Ectodermal cell (in vitro differentiated cells): ENCODE results near the gene GPC6.

ENCODE experiments used
- H3K27ac ChIP-seq: 2 replicates; pipeline ENCODE4 v1.7.0; 2013; ENCODE audit warnings: mild to moderate bottlenecking, low read depth, low read length; ENCODE audit not compliant: insufficient read depth, poor library complexity, severe bottlenecking
- H3K27me3 ChIP-seq: 2 replicates; pipeline ENCODE4 v1.7.0; 2013; ENCODE audit warnings: mild to moderate bottlenecking, low read length; ENCODE audit not compliant: insufficient read depth, control insufficient read depth, poor library complexity, severe bottlenecking
- H3K36me3 ChIP-seq: one replicate; pipeline ENCODE4 v1.7.0; 2013; ENCODE audit warnings: low read length; ENCODE audit not compliant: control insufficient read depth, insufficient read depth
- H3K4me1 ChIP-seq: one replicate; pipeline ENCODE4 v1.7.0; 2013; ENCODE audit warnings: low read length; ENCODE audit not compliant: control insufficient read depth, insufficient read depth
- H3K4me3 ChIP-seq: 2 replicates; pipeline ENCODE4 v1.7.0; 2013; ENCODE audit warnings: low read depth, low read length, control low read depth; ENCODE audit not compliant: insufficient read depth
- H3K9me3 ChIP-seq: 2 replicates; pipeline ENCODE4 v1.7.0; 2013; ENCODE audit warnings: mild to moderate bottlenecking, low read length, moderate library complexity; ENCODE audit not compliant: control insufficient read depth
- WGBS, 2 experiments: methylation state at CpG; one replicate each; pipeline ENCODE4 v1.1.7; 2013; ENCODE audit warnings: missing lambda C conversion rate in 2 of 2; 5-methylcytosine and 5-hydroxymethylcytosine counted together

Gene GPC6

DNA sequence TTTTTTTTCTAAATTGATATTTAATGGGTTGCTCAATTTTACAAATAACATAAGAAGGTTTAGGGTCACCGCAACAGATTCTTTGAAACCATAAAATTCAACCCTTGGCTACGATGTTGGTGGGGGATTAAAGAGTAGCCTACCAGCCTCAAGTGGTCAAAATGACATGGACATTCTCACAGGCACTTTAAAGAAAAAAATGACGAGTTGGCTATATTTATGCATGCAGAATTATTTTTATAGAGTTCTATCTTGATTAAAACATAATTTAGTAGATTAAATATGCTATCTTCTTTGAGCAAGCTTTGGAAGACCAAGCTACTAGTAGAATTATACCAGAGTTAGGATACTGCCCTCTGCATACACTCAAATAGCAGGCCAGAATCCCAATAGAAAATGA lies 959.9 kb downstream of the GPC6 start:
- Histone ChIP-seq H3K4me1 (peaks cover 10% of the 10 kb centered on the region), H3K4me3 (no peak overlapping the region), H3K27ac (no peak overlapping the region), H3K36me3 (no peaks in the 10 kb centered on the region), H3K9me3 (no peaks in the 10 kb centered on the region), H3K27me3 (no peaks in the 10 kb centered on the region)
- WGBS, 2 experiments, result 96 to 100% methylated on average over 2 of the region's 3 CpGs

DNA sequence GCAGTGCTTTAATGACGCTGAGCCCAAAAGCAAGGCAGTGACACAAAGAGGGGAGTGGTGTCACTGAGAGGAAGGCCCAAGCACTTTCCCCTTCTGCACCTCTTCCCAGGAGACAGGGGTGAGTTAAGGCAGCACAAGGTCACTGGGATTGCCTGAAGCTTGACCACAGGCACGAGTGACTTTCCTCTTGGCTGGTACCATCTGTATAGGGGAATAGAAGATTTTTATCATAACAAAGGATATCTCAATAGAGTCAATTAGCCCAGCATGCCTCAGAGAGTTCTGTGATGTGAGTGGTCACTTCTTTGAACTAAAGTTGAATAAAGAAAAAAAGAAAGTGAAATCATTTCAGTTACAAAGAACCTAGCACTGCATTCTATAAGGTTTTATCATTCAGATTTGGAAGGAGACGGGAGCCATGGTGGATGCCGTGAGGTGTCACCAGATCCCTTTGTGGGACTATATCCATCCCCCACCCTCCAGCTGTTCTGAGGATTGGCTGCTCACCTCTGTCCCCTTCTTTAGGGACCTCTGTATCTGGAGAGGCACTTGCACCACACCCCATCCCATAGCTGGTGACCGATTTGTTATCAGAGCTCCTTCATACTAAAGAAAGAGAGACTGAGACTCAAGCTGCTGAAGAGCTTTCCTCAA lies 961.7 kb downstream of the GPC6 start:
- Histone ChIP-seq H3K27me3 (no peaks in the 10 kb centered on the region), H3K4me3 (no peak overlapping the region), H3K4me1 (peaks cover 10% of the 10 kb centered on the region), H3K36me3 (no peaks in the 10 kb centered on the region), H3K27ac (no peak overlapping the region), H3K9me3 (no peaks in the 10 kb centered on the region)
- WGBS, 2 experiments, result 22 to 34% methylated on average over 4 to 5 of the region's 5 CpGs

DNA sequence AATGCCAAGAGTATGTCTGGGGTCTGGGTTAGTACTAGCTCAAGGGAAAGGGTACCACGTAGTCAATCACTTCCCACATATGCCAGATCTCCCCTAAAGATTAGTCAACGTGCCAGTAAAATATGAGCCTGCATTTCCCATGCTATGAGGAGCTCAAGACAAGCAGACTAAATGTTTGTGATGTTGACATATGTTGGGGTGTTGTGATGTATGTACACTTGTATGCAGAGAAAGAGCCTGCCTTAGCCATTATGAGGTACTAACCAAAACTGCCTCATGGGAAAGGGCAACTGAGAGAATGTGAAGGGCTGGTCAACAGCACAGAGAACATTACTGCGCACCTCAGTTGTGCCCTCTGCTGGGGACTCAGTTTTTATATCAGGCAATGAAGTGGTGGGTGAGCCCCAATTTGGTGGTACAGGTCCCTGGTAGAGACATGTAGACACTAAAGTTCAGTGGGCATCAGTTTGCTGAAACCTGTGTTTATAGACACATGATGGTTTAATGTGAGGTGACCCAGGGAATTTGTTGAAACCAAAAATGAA lies 965.9 kb downstream of the GPC6 start:
- peaks cover 10% of the 10 kb centered on the region for H3K4me1 ChIP-seq
- no peaks in the 10 kb centered on the region for H3K27me3 ChIP-seq
- H3K27ac ChIP-seq, result no peak overlapping the region
- WGBS, 2 experiments, result 86 to 91% methylated on average over 3 of the region's 3 CpGs
- no peaks in the 10 kb centered on the region for H3K36me3 ChIP-seq
- no peak overlapping the region for H3K4me3 ChIP-seq
- no peaks in the 10 kb centered on the region for H3K9me3 ChIP-seq

DNA sequence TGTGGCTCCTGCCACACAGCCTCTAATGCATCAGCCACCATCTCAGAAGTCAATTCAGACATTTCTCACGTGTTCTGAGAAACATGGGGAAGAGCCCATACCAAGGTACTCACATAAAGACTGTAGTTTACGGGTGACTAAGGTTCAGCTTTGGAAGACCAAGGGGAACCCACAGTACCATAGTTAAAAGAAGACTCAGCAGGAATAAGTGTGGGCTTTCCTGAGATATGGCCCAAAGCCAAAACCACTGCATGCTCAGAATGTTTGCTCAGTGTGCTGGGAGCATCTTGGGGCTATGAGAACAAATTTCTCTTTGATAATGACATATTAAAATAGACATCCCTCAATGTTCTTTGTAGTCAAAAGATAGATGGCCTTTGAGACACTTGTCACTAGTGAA lies 969.1 kb downstream of the GPC6 start:
- H3K27ac ChIP-seq, result no peak overlapping the region
- WGBS, 2 experiments, result 94 to 97% methylated on average over 2 of the region's 2 CpGs

DNA sequence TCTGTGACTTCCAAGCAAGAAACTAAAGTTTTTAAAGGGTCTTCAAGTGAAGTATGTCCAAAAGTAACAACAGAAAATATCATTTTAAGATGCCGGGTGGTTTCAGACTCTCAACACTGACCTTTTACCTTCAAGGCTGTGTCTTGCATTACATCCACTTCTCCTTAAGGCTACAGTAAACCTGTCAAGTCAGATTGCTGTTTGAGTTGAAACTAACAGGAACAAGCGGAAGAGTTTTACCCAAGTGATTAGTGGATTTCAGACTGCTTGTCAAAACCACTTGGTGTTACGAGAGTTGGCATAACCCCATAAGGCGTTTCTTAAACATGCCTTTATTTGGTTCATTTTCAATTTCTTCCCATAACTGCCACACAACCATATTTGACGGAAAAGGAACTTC lies 969.8 kb downstream of the GPC6 start:
- WGBS, 2 experiments, result 92 to 93% methylated on average over 5 of the region's 5 CpGs
- Histone ChIP-seq H3K4me1 (no peaks in the 10 kb centered on the region), H3K27ac (no peak overlapping the region), H3K4me3 (no peak overlapping the region), H3K27me3 (no peaks in the 10 kb centered on the region), H3K9me3 (no peaks in the 10 kb centered on the region), H3K36me3 (no peaks in the 10 kb centered on the region)

More for the DNA sequence above, 969.1 kb downstream of the GPC6 start:
- no peaks in the 10 kb centered on the region for H3K27me3 ChIP-seq
- H3K4me1 ChIP-seq, result no peaks in the 10 kb centered on the region
- H3K9me3 ChIP-seq, result no peaks in the 10 kb centered on the region
- H3K36me3 ChIP-seq, result no peaks in the 10 kb centered on the region
- H3K4me3 ChIP-seq, result no peak overlapping the region

DNA sequence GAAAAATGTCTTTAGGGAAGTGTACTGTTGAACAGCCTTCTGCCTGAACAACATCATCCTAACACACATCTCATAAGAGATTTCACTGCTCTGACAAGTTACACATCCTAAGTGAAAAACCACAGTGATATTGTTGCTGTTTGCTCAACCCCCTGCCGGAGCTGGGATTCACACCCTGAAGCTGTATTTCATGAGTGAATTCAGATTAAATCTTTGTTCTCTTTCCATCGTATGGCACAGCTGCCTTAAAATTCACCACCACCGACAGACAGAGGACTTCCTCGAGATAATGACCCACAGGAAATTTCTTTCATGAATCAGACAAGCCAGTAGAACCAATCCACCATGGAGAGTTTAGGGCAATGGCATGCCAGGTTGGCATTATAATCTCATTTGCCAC lies 972.1 kb downstream of the GPC6 start:
- Histone ChIP-seq H3K9me3 (no peaks in the 10 kb centered on the region), H3K27ac (no peak overlapping the region), H3K4me3 (no peak overlapping the region), H3K27me3 (no peaks in the 10 kb centered on the region), H3K36me3 (no peaks in the 10 kb centered on the region), H3K4me1 (no peaks in the 10 kb centered on the region)
- WGBS, 2 experiments, result 83 to 87% methylated on average over 4 of the region's 4 CpGs

DNA sequence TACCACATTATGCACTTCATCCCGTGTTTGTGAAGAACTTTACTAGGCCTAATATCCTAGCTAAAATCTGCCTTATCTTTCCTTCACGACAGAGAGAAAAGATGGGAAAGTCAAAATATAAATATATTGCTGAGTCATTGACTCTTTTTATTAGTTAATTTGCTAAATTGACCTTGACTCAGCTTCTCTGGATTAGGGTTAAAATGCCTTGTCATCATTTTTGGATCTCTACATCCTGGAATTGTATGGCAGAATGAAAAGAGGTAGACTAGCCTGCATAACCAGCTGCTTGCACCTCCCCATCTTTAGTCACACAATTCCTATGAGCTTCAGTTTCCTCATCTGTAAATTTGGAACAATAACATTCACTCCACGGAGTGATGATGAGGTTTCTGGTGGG lies 972.5 kb downstream of the GPC6 start:
- Histone ChIP-seq H3K9me3 (no peaks in the 10 kb centered on the region), H3K36me3 (no peaks in the 10 kb centered on the region), H3K27me3 (no peaks in the 10 kb centered on the region), H3K4me1 (no peaks in the 10 kb centered on the region), H3K4me3 (no peak overlapping the region), H3K27ac (no peak overlapping the region)
- 96 to 97% methylated on average over 3 of the region's 3 CpGs for WGBS, 2 experiments

DNA sequence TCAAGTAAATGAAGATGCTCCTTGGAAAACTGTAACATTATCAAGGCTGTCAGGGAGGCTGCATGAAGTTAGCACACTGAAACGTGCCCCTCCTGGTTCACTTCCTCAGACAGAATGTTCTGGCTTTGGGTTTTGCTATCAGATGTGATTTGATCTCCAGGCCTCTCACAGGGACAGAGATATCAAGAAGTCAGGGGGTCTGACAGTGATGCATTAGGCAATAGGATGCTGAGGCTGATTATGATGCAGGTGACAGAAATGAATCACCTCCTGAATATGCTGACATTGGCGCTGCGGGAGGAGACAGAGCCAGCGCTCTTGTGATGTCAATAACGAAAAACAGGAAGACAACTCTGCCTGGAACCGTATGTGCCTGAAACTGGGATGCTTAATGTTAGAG lies 974.4 kb downstream of the GPC6 start:
- H3K4me3 ChIP-seq, result no peak overlapping the region
- no peaks in the 10 kb centered on the region for H3K4me1 ChIP-seq
- H3K27ac ChIP-seq, result no peak overlapping the region
- whole genome bisulfite sequencing, 2 experiments, result 93 to 95% methylated on average over 6 of the region's 6 CpGs
- no peaks in the 10 kb centered on the region for H3K27me3 ChIP-seq
- H3K9me3 ChIP-seq, result no peaks in the 10 kb centered on the region
- H3K36me3 ChIP-seq, result no peaks in the 10 kb centered on the region

DNA sequence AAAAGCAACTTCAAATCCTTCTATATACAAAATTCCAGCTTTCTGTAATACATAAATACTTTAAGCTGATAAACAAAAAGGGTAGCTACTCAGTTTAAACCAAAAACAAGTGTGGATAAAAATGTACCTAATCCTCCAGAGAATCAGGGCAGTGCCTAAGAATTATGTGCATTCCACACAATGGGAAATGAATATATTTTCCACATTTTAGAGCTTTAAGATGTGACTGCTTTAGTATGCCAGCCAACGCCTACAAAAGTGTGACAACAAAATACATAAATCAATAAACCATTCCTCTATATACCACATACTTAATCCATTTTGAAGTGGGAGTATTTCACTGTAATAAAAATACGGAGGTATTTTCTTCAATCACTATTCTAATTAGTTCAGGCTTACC lies 977.6 kb downstream of the GPC6 start:
- H3K36me3 ChIP-seq, result no peaks in the 10 kb centered on the region

DNA sequence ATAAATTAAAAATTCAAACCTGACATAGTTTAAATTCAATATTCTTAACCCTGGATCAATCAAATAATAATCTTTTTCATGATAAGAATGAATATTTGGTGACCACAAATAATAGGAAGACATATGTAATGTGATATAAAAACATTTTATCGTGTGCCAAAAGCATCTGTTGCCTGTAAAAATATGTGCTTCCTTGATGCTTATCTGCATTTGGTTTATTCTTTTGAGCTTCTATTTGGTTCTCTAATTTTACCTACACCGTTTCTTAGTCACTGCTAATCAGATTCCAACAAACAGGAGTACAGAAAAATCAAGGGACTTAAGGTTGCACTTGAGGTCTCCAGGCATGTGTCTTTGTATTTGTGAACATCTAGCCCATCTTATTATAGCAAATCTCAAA lies 978.3 kb downstream of the GPC6 start:
- Histone ChIP-seq H3K27ac (no peak overlapping the region), H3K4me3 (no peak overlapping the region), H3K36me3 (no peaks in the 10 kb centered on the region), H3K4me1 (no peaks in the 10 kb centered on the region), H3K27me3 (no peaks in the 10 kb centered on the region), H3K9me3 (no peaks in the 10 kb centered on the region)
- 97 to 100% methylated on average over 2 of the region's 2 CpGs for WGBS, 2 experiments

More for the DNA sequence above, 977.6 kb downstream of the GPC6 start:
- H3K9me3 ChIP-seq, result no peaks in the 10 kb centered on the region
- H3K4me1 ChIP-seq, result no peaks in the 10 kb centered on the region
- WGBS, 2 experiments, result 87 to 100% methylated on average over 1 to 2 of the region's 2 CpGs
- no peak overlapping the region for H3K27ac ChIP-seq
- no peak overlapping the region for H3K4me3 ChIP-seq
- H3K27me3 ChIP-seq, result no peaks in the 10 kb centered on the region
